ENCODE results near the gene YBEY.

Gene YBEY

GRCh38 chr21:46253610-46254124 lies 32.5 kb upstream of the YBEY start:
- ATAC-seq: peak; percentile 88
- H3K27me3 Mint-ChIP-seq: no peaks in the 10 kb centered on the region
- peaks cover 41% of the 10 kb centered on the region for H3K4me1 Mint-ChIP-seq
- H3K4me3 Mint-ChIP-seq: peak overlapping the region; percentile 63
- peak overlapping the region; percentile 93 for H3K27ac Mint-ChIP-seq
- peaks cover 7% of the 10 kb centered on the region for H3K9me3 Mint-ChIP-seq
- H3K36me3 Mint-ChIP-seq: peaks cover 77% of the 10 kb centered on the region

- Mint-ChIP-seq H3K4me3 (peak overlapping the region; percentile 63), H3K36me3 (peaks cover 75% of the 10 kb centered on the region), H3K27ac (peak overlapping the region; percentile 93), H3K4me1 (peaks cover 37% of the 10 kb centered on the region), H3K27me3 (no peaks in the 10 kb centered on the region), H3K9me3 (peaks cover 7% of the 10 kb centered on the region)
- peak; percentile 84 for ATAC-seq
Observed at GRCh38 chr21:46254208-46254975, 31.8 kb upstream of the YBEY start.

- Mint-ChIP-seq H3K36me3 (peaks cover 67% of the 10 kb centered on the region), H3K9me3 (peaks cover 7% of the 10 kb centered on the region), H3K27ac (peak overlapping the region; percentile 93), H3K4me1 (peaks cover 30% of the 10 kb centered on the region), H3K4me3 (no peak overlapping the region), H3K27me3 (no peaks in the 10 kb centered on the region)
- no peak for ATAC-seq
Observed at GRCh38 chr21:46255166-46255565, 31.0 kb upstream of the YBEY start.

- Mint-ChIP-seq H3K36me3 (peaks cover 63% of the 10 kb centered on the region), H3K4me1 (peaks cover 23% of the 10 kb centered on the region), H3K27me3 (no peaks in the 10 kb centered on the region), H3K27ac (peak overlapping the region; percentile 25), H3K4me3 (no peak overlapping the region), H3K9me3 (peaks cover 7% of the 10 kb centered on the region)
- ATAC-seq: no peak
Observed at GRCh38 chr21:46255758-46256337, 30.3 kb upstream of the YBEY start.

GRCh38 chr21:46256501-46256994 lies 29.6 kb upstream of the YBEY start:
- Mint-ChIP-seq H3K27ac (no peak overlapping the region), H3K27me3 (no peaks in the 10 kb centered on the region), H3K36me3 (peaks cover 69% of the 10 kb centered on the region), H3K9me3 (peaks cover 7% of the 10 kb centered on the region), H3K4me1 (peaks cover 21% of the 10 kb centered on the region), H3K4me3 (no peak overlapping the region)
- no peak for ATAC-seq

GRCh38 chr21:46264046-46264689 lies 22.0 kb upstream of the YBEY start:
- peaks cover 63% of the 10 kb centered on the region for H3K36me3 Mint-ChIP-seq
- H3K27ac Mint-ChIP-seq: no peak overlapping the region
- H3K27me3 Mint-ChIP-seq: no peaks in the 10 kb centered on the region
- H3K9me3 Mint-ChIP-seq: no peaks in the 10 kb centered on the region
- no peak overlapping the region for H3K4me3 Mint-ChIP-seq
- no peak for ATAC-seq
- no peaks in the 10 kb centered on the region for H3K4me1 Mint-ChIP-seq

- Mint-ChIP-seq H3K9me3 (no peaks in the 10 kb centered on the region), H3K36me3 (peaks cover 68% of the 10 kb centered on the region), H3K27me3 (no peaks in the 10 kb centered on the region), H3K27ac (no peak overlapping the region), H3K4me3 (no peak overlapping the region), H3K4me1 (no peaks in the 10 kb centered on the region)
- ATAC-seq: peak; percentile 71
Observed at GRCh38 chr21:46264690-46265144, 21.4 kb upstream of the YBEY start.

- Mint-ChIP-seq H3K27ac (peak overlapping the region; percentile 46), H3K4me1 (no peaks in the 10 kb centered on the region), H3K9me3 (no peaks in the 10 kb centered on the region), H3K36me3 (peaks cover 73% of the 10 kb centered on the region), H3K4me3 (no peak overlapping the region), H3K27me3 (no peaks in the 10 kb centered on the region)
- no peak for ATAC-seq
Observed at GRCh38 chr21:46265736-46266525, 20.2 kb upstream of the YBEY start.

GRCh38 chr21:46266946-46267345 lies 19.2 kb upstream of the YBEY start:
- H3K4me1 Mint-ChIP-seq: no peaks in the 10 kb centered on the region
- ATAC-seq: no peak
- H3K9me3 Mint-ChIP-seq: no peaks in the 10 kb centered on the region
- no peaks in the 10 kb centered on the region for H3K27me3 Mint-ChIP-seq
- peaks cover 70% of the 10 kb centered on the region for H3K36me3 Mint-ChIP-seq
- peak overlapping the region; percentile 6 for H3K27ac Mint-ChIP-seq
- no peak overlapping the region for H3K4me3 Mint-ChIP-seq

- H3K36me3 Mint-ChIP-seq: peaks cover 75% of the 10 kb centered on the region
- H3K27ac Mint-ChIP-seq: no peak overlapping the region
- no peaks in the 10 kb centered on the region for H3K4me1 Mint-ChIP-seq
- no peak overlapping the region for H3K4me3 Mint-ChIP-seq
- H3K27me3 Mint-ChIP-seq: no peaks in the 10 kb centered on the region
- no peaks in the 10 kb centered on the region for H3K9me3 Mint-ChIP-seq
- ATAC-seq: no peak
Observed at GRCh38 chr21:46268371-46268770, 17.8 kb upstream of the YBEY start.

GRCh38 chr21:46269466-46269865 lies 16.7 kb upstream of the YBEY start:
- H3K4me3 Mint-ChIP-seq: no peak overlapping the region
- no peak overlapping the region for H3K27ac Mint-ChIP-seq
- no peaks in the 10 kb centered on the region for H3K4me1 Mint-ChIP-seq
- no peaks in the 10 kb centered on the region for H3K27me3 Mint-ChIP-seq
- peaks cover 79% of the 10 kb centered on the region for H3K36me3 Mint-ChIP-seq
- ATAC-seq: no peak
- H3K9me3 Mint-ChIP-seq: no peaks in the 10 kb centered on the region

GRCh38 chr21:46273341-46273740 lies 12.8 kb upstream of the YBEY start:
- no peaks in the 10 kb centered on the region for H3K4me1 Mint-ChIP-seq
- H3K27ac Mint-ChIP-seq: no peak overlapping the region
- peaks cover 59% of the 10 kb centered on the region for H3K36me3 Mint-ChIP-seq
- H3K4me3 Mint-ChIP-seq: no peak overlapping the region
- no peak for ATAC-seq
- H3K9me3 Mint-ChIP-seq: no peaks in the 10 kb centered on the region
- H3K27me3 Mint-ChIP-seq: no peaks in the 10 kb centered on the region

GRCh38 chr21:46274797-46275390 lies 11.2 kb upstream of the YBEY start:
- Mint-ChIP-seq H3K4me3 (no peak overlapping the region), H3K27ac (no peak overlapping the region), H3K27me3 (no peaks in the 10 kb centered on the region), H3K36me3 (peaks cover 58% of the 10 kb centered on the region), H3K4me1 (no peaks in the 10 kb centered on the region), H3K9me3 (no peaks in the 10 kb centered on the region)
- ATAC-seq: no peak

- Mint-ChIP-seq H3K27ac (peak overlapping the region; percentile 13), H3K27me3 (no peaks in the 10 kb centered on the region), H3K4me3 (peak overlapping the region; percentile 78), H3K4me1 (peaks cover 52% of the 10 kb centered on the region), H3K9me3 (no peaks in the 10 kb centered on the region), H3K36me3 (peaks cover 19% of the 10 kb centered on the region)
- no peak for ATAC-seq
Observed at GRCh38 chr21:46284077-46284644, 2.0 kb upstream of the YBEY start.

Measured in stimulated activated memory B cell treated with anti-CD40 and anti-IgM and Interleukin-4, amounts not matched to agents 10 μg/mL and 1 μg/mL and 100 μg/mL, for 72 hours (primary cell).